Measurements from ENCODE around the gene FBXL7.

FBXL7 gene

GRCh38 chr5:15496886-15497285 is 3.1 kb upstream of the FBXL7 start:
- DNase-seq (ENCODE audit: low read depth) = no peak
- H3K4me3 ChIP-seq (ENCODE audit: low read depth, low read length) = no peak overlapping the region
- TF ChIP-seq CTCF (IDR thresholded peaks at IDR 0.05; ENCODE audit: insufficient read depth, low read depth, low read length, missing control alignments) = no peak

- no peak overlapping the region for H3K4me3 ChIP-seq (ENCODE audit: low read depth, low read length)
- no peak for TF ChIP-seq CTCF (IDR thresholded peaks at IDR 0.05; ENCODE audit: insufficient read depth, low read depth, low read length, missing control alignments)
- no peak for DNase-seq (ENCODE audit: low read depth)
Measured at GRCh38 chr5:15500325-15501001, 483 bp downstream of the FBXL7 start.

- peak; percentile 25 for DNase-seq (ENCODE audit: low read depth)
- no peak overlapping the region for H3K4me3 ChIP-seq (ENCODE audit: low read depth, low read length)
- no peak for TF ChIP-seq CTCF (IDR thresholded peaks at IDR 0.05; ENCODE audit: insufficient read depth, low read depth, low read length, missing control alignments)
Measured at GRCh38 chr5:15501091-15501791, 1.3 kb downstream of the FBXL7 start.

GRCh38 chr5:15502208-15502607 is 2.2 kb downstream of the FBXL7 start:
- DNase-seq (ENCODE audit: low read depth) = no peak
- no peak overlapping the region for H3K4me3 ChIP-seq (ENCODE audit: low read depth, low read length)

GRCh38 chr5:15506146-15506545 is 6.2 kb downstream of the FBXL7 start:
- DNase-seq (ENCODE audit: low read depth) = no peak
- H3K4me3 ChIP-seq (ENCODE audit: low read depth, low read length) = no peak overlapping the region
- no peak for TF ChIP-seq CTCF (IDR thresholded peaks at IDR 0.05; ENCODE audit: insufficient read depth, low read depth, low read length, missing control alignments)

More at GRCh38 chr5:15502208-15502607, 2.2 kb downstream of the FBXL7 start:
- TF ChIP-seq CTCF (IDR thresholded peaks at IDR 0.05; ENCODE audit: insufficient read depth, low read depth, low read length, missing control alignments) = no peak

- TF ChIP-seq CTCF (IDR thresholded peaks at IDR 0.05; ENCODE audit: insufficient read depth, low read depth, low read length, missing control alignments) = no peak
- H3K4me3 ChIP-seq (ENCODE audit: low read depth, low read length) = no peak overlapping the region
- no peak for DNase-seq (ENCODE audit: low read depth)
Measured at GRCh38 chr5:15506897-15507296, 6.9 kb downstream of the FBXL7 start.

All from GM12865 (cell line).